Astrocyte of the spinal cord (primary cell): ENCODE data around the gene ARID1A.

Source experiments
- DNase-seq: peaks from one replicate; pipeline ENCODE4 v3.0.0; 2011; ENCODE audit warnings: low read depth, low spot score
- H3K4me3 ChIP-seq: 2 replicates; pipeline ENCODE4 v1.5.1; 2011; ENCODE audit warnings: low read depth, mild to moderate bottlenecking, low read length, moderate library complexity
- in situ Hi-C: cut with HindIII; loops from 2 replicates; pipeline ENCODE4 v1.10.0; 2017; ENCODE audit warnings: low sequenced_read_pairs
- TF ChIP-seq, protein P1 (sequence below): IDR thresholded peaks from 2 replicates; pipeline ENCODE4 v1.5.1; 2012; ENCODE audit warnings: low read depth, mild to moderate bottlenecking, low read length, inconsistent platforms

ARID1A gene

GRCh38 chr1:26727476-26727875, 31.7 kb downstream of the ARID1A start:
- TF ChIP-seq, protein P1, sequence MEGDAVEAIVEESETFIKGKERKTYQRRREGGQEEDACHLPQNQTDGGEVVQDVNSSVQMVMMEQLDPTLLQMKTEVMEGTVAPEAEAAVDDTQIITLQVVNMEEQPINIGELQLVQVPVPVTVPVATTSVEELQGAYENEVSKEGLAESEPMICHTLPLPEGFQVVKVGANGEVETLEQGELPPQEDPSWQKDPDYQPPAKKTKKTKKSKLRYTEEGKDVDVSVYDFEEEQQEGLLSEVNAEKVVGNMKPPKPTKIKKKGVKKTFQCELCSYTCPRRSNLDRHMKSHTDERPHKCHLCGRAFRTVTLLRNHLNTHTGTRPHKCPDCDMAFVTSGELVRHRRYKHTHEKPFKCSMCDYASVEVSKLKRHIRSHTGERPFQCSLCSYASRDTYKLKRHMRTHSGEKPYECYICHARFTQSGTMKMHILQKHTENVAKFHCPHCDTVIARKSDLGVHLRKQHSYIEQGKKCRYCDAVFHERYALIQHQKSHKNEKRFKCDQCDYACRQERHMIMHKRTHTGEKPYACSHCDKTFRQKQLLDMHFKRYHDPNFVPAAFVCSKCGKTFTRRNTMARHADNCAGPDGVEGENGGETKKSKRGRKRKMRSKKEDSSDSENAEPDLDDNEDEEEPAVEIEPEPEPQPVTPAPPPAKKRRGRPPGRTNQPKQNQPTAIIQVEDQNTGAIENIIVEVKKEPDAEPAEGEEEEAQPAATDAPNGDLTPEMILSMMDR: no peak
- no peak overlapping the region for H3K4me3 ChIP-seq
- no peak for DNase-seq
- in situ Hi-C loops: no loop called here

GRCh38 chr1:26728645-26729044, 32.8 kb downstream of the ARID1A start:
- TF ChIP-seq, protein P1: no peak
- no peak for DNase-seq
- H3K4me3 ChIP-seq: no peak overlapping the region
- in situ Hi-C loops: no loop called here

GRCh38 chr1:26729633-26730032, 33.8 kb downstream of the ARID1A start:
- DNase-seq: no peak
- in situ Hi-C loops: no loop called here
- TF ChIP-seq, protein P1: no peak
- H3K4me3 ChIP-seq: no peak overlapping the region

DNA sequence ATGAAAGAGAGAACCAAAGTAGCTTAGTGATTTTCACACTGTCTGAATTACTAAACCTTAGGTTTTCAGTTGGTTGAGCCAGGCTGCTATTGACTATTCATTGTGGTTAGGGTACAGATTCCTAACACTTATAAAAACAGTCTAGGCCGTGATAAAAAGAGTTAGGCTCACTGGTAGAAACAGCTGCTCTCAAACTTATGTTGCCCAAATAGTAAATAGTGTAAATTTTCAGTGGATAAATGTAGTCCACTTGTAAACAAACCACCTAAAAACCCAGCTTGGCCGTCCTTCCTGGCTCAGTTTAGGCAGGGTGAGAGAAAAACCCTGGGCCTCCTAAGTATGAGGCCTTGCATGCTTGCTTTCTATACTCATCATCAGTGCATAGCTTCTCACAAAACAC, 34.9 kb downstream of the ARID1A start:
- no peak overlapping the region for H3K4me3 ChIP-seq
- TF ChIP-seq, protein P1: no peak
- peak; percentile 52 for DNase-seq
- in situ Hi-C loops: no loop called here

- in situ Hi-C loops: no loop called here
- TF ChIP-seq, protein P1: no peak
- no peak overlapping the region for H3K4me3 ChIP-seq
- no peak for DNase-seq
Observed at GRCh38 chr1:26731233-26731902, 35.6 kb downstream of the ARID1A start.

DNA sequence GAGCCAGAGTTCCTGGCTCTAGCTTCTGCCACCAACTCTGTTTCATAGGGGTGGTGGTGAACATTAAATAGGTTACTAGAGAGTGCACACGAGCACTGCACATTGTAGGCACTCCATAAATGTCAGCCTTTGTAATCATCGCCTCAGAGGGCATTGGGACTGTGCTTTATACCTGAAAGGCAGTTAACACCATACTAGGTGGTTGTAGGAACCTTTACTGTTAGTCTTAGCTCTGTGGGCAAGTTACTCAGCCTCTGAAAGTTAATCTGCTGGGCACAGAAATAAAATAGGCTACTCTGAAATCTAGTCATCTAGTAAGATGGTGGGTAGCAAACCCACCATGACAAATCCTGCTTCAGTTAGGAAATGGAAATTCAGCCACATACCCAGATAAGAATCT, 37.6 kb downstream of the ARID1A start:
- TF ChIP-seq, protein P1: no peak
- in situ Hi-C loops: no loop called here

More for the DNA sequence above, 37.6 kb downstream of the ARID1A start:
- H3K4me3 ChIP-seq: no peak overlapping the region
- no peak for DNase-seq
